Effector memory CD4-positive, alpha-beta T cell (primary cell): ENCODE measurements around the gene ADGRD1.

Source experiments
- DNase-seq, 3 donors: peaks; one replicate each; pipeline ENCODE4 v3.0.0-alpha.2; 2020
- H3K27ac ChIP-seq: 2 replicates; pipeline ENCODE4 v1.7.0; 2013; ENCODE audit warnings: mild to moderate bottlenecking, low read length, moderate library complexity; ENCODE audit not compliant: insufficient read depth, poor library complexity, severe bottlenecking
- H3K27me3 ChIP-seq: replicated peaks from 2 replicates; pipeline ENCODE4 v1.7.0; 2013; ENCODE audit warnings: mild to moderate bottlenecking, low read length; ENCODE audit not compliant: insufficient read depth, control insufficient read depth, poor library complexity, severe bottlenecking
- H3K36me3 ChIP-seq: 2 replicates; pipeline ENCODE4 v1.7.0; 2013; ENCODE audit warnings: mild to moderate bottlenecking, low read length, moderate library complexity; ENCODE audit not compliant: control insufficient read depth, insufficient read depth
- H3K4me1 ChIP-seq: 2 replicates; pipeline ENCODE4 v1.7.0; 2013; ENCODE audit warnings: low read length, mild to moderate bottlenecking; ENCODE audit not compliant: control insufficient read depth, insufficient read depth, poor library complexity, severe bottlenecking
- H3K4me3 ChIP-seq: 2 replicates; pipeline ENCODE4 v1.7.0; 2013; ENCODE audit warnings: low read length, low read depth, mild to moderate bottlenecking; ENCODE audit not compliant: insufficient read depth, poor library complexity, severe bottlenecking
- H3K9me3 ChIP-seq: 2 replicates; pipeline ENCODE4 v1.7.0; 2013; ENCODE audit warnings: mild to moderate bottlenecking, low read length, moderate library complexity; ENCODE audit not compliant: control insufficient read depth

Gene ADGRD1

GRCh38 chr12:131102991-131103668 lies 149.4 kb downstream of the ADGRD1 start:
- H3K27ac ChIP-seq: no peak overlapping the region

GRCh38 chr12:131103669-131104462 lies 150.2 kb downstream of the ADGRD1 start:
- Histone ChIP-seq H3K4me3 (no peak overlapping the region), H3K4me1 (peaks cover 8% of the 10 kb centered on the region), H3K36me3 (no peaks in the 10 kb centered on the region), H3K27me3 (no peaks in the 10 kb centered on the region), H3K9me3 (no peaks in the 10 kb centered on the region), H3K27ac (no peak overlapping the region)
- no peak for DNase-seq

More at GRCh38 chr12:131102991-131103668, 149.4 kb downstream of the ADGRD1 start:
- no peak for DNase-seq
- H3K36me3 ChIP-seq: no peaks in the 10 kb centered on the region
- H3K4me3 ChIP-seq: no peak overlapping the region
- H3K4me1 ChIP-seq: peaks cover 8% of the 10 kb centered on the region
- no peaks in the 10 kb centered on the region for H3K27me3 ChIP-seq
- H3K9me3 ChIP-seq: no peaks in the 10 kb centered on the region

DNA sequence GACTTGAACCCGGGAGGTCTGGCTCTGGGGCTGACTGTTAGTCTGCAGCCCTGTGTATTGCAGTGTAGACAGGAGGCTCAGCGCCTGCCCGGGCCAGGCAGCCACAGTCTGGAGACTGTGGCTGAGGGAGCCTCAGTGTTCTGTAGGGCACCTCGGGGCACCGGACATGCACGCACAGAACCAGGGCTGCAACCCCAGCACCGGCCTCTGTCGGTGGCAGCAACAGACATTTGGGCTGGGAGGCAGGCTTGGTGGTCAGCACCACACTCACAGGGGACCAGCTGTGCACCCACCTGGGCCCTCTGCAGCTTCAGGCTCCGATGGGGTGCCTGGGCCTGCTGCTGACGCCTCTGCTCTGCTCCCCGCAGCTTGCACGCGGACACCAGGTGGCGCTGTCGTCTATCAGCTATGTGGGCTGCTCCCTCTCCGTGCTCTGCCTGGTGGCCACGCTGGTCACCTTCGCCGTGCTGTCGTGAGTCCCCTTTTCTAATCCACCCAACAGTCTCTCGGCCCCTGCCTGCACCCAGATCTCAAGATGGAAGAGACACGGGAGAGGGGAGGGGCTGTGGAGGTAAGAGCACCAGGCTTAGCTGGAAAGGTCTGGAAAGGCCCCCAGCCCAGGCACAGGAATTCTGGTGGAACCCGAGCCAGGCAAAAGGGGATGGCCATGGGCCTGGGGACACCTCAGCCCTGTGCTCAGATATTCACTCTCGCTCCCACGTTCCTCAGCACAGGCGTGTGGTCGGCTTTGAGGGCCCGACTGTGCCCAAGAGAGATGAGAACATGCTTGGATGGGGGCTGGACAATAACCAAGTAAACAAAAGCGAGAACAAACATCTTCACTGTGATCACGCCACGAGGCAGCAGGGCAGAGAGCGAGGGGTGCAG lies 151.0 kb downstream of the ADGRD1 start:
- H3K9me3 ChIP-seq: no peaks in the 10 kb centered on the region
- no peak overlapping the region for H3K4me3 ChIP-seq
- peaks cover 8% of the 10 kb centered on the region for H3K4me1 ChIP-seq
- peak; percentile 41 to 60 (median 53) for DNase-seq
- no peak overlapping the region for H3K27ac ChIP-seq
- no peaks in the 10 kb centered on the region for H3K36me3 ChIP-seq
- H3K27me3 ChIP-seq: no peaks in the 10 kb centered on the region

- Histone ChIP-seq H3K4me1 (peaks cover 8% of the 10 kb centered on the region), H3K4me3 (peak overlapping the region; percentile 44), H3K9me3 (no peaks in the 10 kb centered on the region), H3K27me3 (no peaks in the 10 kb centered on the region), H3K36me3 (no peaks in the 10 kb centered on the region), H3K27ac (no peak overlapping the region)
- DNase-seq: no peak
These were observed 151.6 kb downstream of the ADGRD1 start for GRCh38 chr12:131105351-131105735.

GRCh38 chr12:131105736-131106348 lies 152.1 kb downstream of the ADGRD1 start:
- Histone ChIP-seq H3K36me3 (no peaks in the 10 kb centered on the region), H3K27me3 (no peaks in the 10 kb centered on the region), H3K9me3 (no peaks in the 10 kb centered on the region), H3K27ac (no peak overlapping the region), H3K4me1 (peaks cover 8% of the 10 kb centered on the region), H3K4me3 (peak overlapping the region; percentile 44)
- DNase-seq: no peak

DNA sequence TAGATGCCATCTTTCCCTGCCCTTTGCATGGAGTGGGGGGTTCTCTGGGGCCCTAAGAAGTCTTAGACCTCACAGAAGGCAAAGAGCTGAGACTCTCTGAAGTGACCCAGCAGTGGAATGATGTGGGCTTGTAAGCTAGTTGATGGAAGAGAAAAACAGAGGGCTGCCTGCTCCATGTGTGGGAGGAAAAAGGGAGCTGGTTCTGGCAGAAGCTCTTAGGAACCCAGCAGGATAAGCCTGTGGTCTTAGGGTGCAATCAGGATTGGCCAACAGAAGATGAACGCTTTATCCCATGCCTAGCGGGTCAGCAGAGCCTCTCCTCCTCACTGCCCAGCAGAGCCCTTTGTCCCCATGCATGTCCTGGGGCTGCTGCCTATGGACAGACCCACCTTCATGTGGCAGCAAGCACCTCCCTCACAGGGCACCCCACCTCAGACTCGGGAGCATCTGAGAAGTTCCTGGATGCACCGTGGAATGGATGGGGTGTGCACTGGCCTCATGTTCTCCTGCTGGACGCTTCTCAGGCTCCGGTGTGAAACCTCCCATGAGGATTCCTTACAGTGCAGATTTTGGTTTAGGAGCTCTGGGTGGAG lies 152.7 kb downstream of the ADGRD1 start:
- no peak for DNase-seq
- Histone ChIP-seq H3K36me3 (no peaks in the 10 kb centered on the region), H3K27ac (no peak overlapping the region), H3K4me1 (peaks cover 8% of the 10 kb centered on the region), H3K9me3 (no peaks in the 10 kb centered on the region), H3K27me3 (no peaks in the 10 kb centered on the region), H3K4me3 (no peak overlapping the region)

DNA sequence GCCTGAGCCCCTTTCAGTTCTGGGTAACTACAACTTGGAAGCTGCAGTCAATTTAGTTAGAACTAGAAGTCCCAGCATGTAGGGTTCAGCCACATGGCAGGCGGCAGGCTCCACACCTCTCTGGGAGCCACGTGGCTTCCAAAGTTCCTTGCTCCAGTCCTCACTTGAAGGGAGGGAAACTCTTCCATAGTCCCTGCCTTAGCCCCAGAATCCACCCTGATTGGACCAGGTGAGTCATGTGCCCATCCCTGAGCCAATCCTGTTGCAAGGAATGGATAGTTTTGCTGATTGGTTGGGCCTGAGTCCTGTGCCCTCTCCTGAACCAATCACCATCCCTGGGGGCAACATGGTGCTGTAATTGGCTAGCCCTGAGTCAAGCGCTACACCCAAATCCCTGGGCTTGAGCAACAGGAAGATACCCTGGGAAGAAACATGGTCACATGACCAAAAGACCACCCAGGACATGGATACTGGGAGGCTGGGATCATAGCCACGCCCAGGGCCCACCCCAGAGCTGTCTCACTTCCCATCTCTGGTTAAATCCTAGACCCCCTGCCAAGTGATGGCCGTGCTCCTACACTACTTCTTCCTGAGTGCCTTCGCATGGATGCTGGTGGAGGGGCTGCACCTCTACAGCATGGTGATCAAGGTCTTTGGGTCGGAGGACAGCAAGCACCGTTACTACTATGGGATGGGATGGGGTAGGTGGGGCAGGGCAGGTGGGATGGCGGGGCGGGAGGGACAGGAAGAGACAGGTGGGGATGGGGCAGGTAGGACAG lies 154.7 kb downstream of the ADGRD1 start:
- H3K9me3 ChIP-seq: no peaks in the 10 kb centered on the region
- H3K27ac ChIP-seq: no peak overlapping the region
- no peak for DNase-seq
- no peak overlapping the region for H3K4me3 ChIP-seq
- H3K4me1 ChIP-seq: peaks cover 8% of the 10 kb centered on the region
- no peaks in the 10 kb centered on the region for H3K27me3 ChIP-seq
- H3K36me3 ChIP-seq: no peaks in the 10 kb centered on the region

DNA sequence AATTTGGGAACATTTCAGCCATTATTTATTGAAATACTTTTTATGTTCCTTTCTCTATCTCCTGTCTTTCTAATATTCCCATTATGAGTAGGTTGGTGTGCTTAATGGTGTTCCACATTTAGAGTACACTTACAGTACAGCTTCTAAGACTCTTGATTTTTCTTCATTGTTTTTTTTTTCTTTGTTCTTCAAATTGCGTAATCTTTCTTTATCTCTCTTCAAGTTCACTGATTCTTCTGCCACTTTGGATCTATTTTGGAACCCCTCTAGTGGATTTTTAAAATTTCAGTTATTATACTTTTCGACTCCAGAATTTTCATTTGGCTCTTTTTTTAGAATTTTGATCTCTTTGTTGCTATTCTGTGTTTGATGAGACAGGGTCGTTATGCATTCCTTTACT lies 157.7 kb downstream of the ADGRD1 start:
- no peaks in the 10 kb centered on the region for H3K36me3 ChIP-seq
- no peak overlapping the region for H3K4me3 ChIP-seq
- no peaks in the 10 kb centered on the region for H3K27me3 ChIP-seq
- no peak for DNase-seq
- no peaks in the 10 kb centered on the region for H3K4me1 ChIP-seq
- H3K27ac ChIP-seq: no peak overlapping the region
- H3K9me3 ChIP-seq: no peaks in the 10 kb centered on the region

GRCh38 chr12:131112021-131112420 lies 158.3 kb downstream of the ADGRD1 start:
- H3K27me3 ChIP-seq: no peaks in the 10 kb centered on the region
- H3K36me3 ChIP-seq: no peaks in the 10 kb centered on the region
- H3K27ac ChIP-seq: no peak overlapping the region
- no peaks in the 10 kb centered on the region for H3K9me3 ChIP-seq
- no peak overlapping the region for H3K4me3 ChIP-seq
- H3K4me1 ChIP-seq: no peaks in the 10 kb centered on the region
- no peak for DNase-seq
